SU-DHL-6 (cell line): Measurements from ENCODE around the gene KIF21B.

Source experiments
- H2AFZ ChIP-seq: fragments of 200-600 bp; sonication (generic); 2 replicates; pipeline ENCODE4 v1.6.1; 2014; ENCODE audit warnings: low read depth, mild to moderate bottlenecking, moderate library complexity, mixed read lengths, antibody characterized with exemption, low read length; ENCODE audit not compliant: severe bottlenecking
- H3F3A ChIP-seq: fragments of 200-600 bp; shearing (Covaris generic); 2 replicates; pipeline ENCODE4 v1.6.0; 2016; ENCODE audit warnings: antibody characterized with exemption, mild to moderate bottlenecking; ENCODE audit not compliant: insufficient read depth
- H3K27ac ChIP-seq: fragments of 200-600 bp; sonication (generic); 2 replicates; pipeline ENCODE4 v1.5.1; 2016; ENCODE audit warnings: low read depth, mild to moderate bottlenecking, low read length, moderate library complexity, mixed read lengths
- H3K27me3 ChIP-seq: fragments of 200-600 bp; sonication (generic), shearing (Covaris generic); 2 replicates; pipeline ENCODE4 v1.6.0; 2014; ENCODE audit warnings: mild to moderate bottlenecking, low read length
- H3K36me3 ChIP-seq: fragments of 200-600 bp; sonication (generic); 2 replicates; pipeline ENCODE4 v1.6.1; 2014; ENCODE audit warnings: mild to moderate bottlenecking, low read length, mixed read lengths
- H3K4me2 ChIP-seq: fragments of 300-600, 200-600 bp; shearing (Covaris generic), sonication (generic); 2 replicates; pipeline ENCODE4 v1.6.0; 2014; ENCODE audit warnings: low read length, low read depth, mild to moderate bottlenecking; ENCODE audit not compliant: poor library complexity, severe bottlenecking
- H3K4me3 ChIP-seq: fragments of 200-600 bp; sonication (generic); 2 replicates; pipeline ENCODE4 v1.5.1; 2014; ENCODE audit warnings: antibody characterized with exemption, low read length, mild to moderate bottlenecking, mixed read lengths; ENCODE audit not compliant: insufficient read depth, poor library complexity, severe bottlenecking
- H3K79me2 ChIP-seq: fragments of 200-600 bp; sonication (generic); 2 replicates; pipeline ENCODE4 v1.6.1; 2014; ENCODE audit warnings: mild to moderate bottlenecking, low read length, moderate library complexity; ENCODE audit not compliant: insufficient read depth
- H3K9ac ChIP-seq: fragments of 200-600 bp; sonication (generic); 2 replicates; pipeline ENCODE4 v1.7.0; 2014; ENCODE audit warnings: mild to moderate bottlenecking, low read length
- H3K9me2 ChIP-seq: fragments of 200-600 bp; sonication (generic); replicated peaks from 2 replicates; pipeline ENCODE4 v1.6.1; 2014; ENCODE audit warnings: low read length; ENCODE audit not compliant: insufficient read depth
- H3K9me3 ChIP-seq: fragments of 200-600 bp; sonication (generic); 2 replicates; pipeline ENCODE4 v1.6.1; 2014; ENCODE audit warnings: low read length, mixed read lengths; ENCODE audit not compliant: insufficient read depth
- H4K20me1 ChIP-seq: fragments of 200-600 bp; sonication (generic); 2 replicates; pipeline ENCODE4 v1.6.1; 2014; ENCODE audit warnings: low read depth, mild to moderate bottlenecking, antibody characterized with exemption, low read length, moderate library complexity, mixed read lengths
- CTCF ChIP-seq: fragments of 200-600 bp; sonication (generic); IDR thresholded peaks from one replicate; pipeline ENCODE4 v1.5.1; 2017; ENCODE audit warnings: antibody characterized with exemption, mild to moderate bottlenecking, low read length, moderate library complexity; ENCODE audit not compliant: insufficient read depth, poor library complexity, severe bottlenecking
- EZH2phosphoT487 ChIP-seq: fragments of 200-600 bp; sonication (generic), shearing (Covaris generic); conservative IDR thresholded peaks from 2 replicates; pipeline ENCODE4 v1.6.1; 2018; ENCODE audit warnings: mild to moderate bottlenecking, antibody characterized with exemption, low read length, moderate library complexity, mixed read lengths

KIF21B gene

GRCh38 chr1:200998323-200998722, 25.2 kb downstream of the KIF21B start:
- H3K9me3 ChIP-seq, result no peaks in the 10 kb centered on the region
- no peak overlapping the region for H3K27ac ChIP-seq
- no peaks in the 10 kb centered on the region for H3K79me2 ChIP-seq
- no peak overlapping the region for H2AFZ ChIP-seq
- no peaks in the 10 kb centered on the region for H4K20me1 ChIP-seq
- H3F3A ChIP-seq, result no peaks in the 10 kb centered on the region
- no peak overlapping the region for H3K4me2 ChIP-seq
- TF ChIP-seq EZH2phosphoT487 (no peak), CTCF (no peak)
- no peak overlapping the region for H3K9ac ChIP-seq
- H3K4me3 ChIP-seq, result no peak overlapping the region
- no peaks in the 10 kb centered on the region for H3K27me3 ChIP-seq
- H3K9me2 ChIP-seq, result no peaks in the 10 kb centered on the region
- no peaks in the 10 kb centered on the region for H3K36me3 ChIP-seq

- no peaks in the 10 kb centered on the region for H4K20me1 ChIP-seq
- H3K4me2 ChIP-seq, result no peak overlapping the region
- H3K9ac ChIP-seq, result no peak overlapping the region
- TF ChIP-seq EZH2phosphoT487, result no peak
- no peak for TF ChIP-seq CTCF
- no peaks in the 10 kb centered on the region for H3K79me2 ChIP-seq
- no peaks in the 10 kb centered on the region for H3K9me2 ChIP-seq
- no peaks in the 10 kb centered on the region for H3K36me3 ChIP-seq
- H3K27me3 ChIP-seq, result no peaks in the 10 kb centered on the region
- H3K9me3 ChIP-seq, result no peaks in the 10 kb centered on the region
- no peak overlapping the region for H2AFZ ChIP-seq
- no peak overlapping the region for H3K4me3 ChIP-seq
- H3K27ac ChIP-seq, result no peak overlapping the region
- H3F3A ChIP-seq, result no peaks in the 10 kb centered on the region
Observed at GRCh38 chr1:200992382-200993048, 31.0 kb downstream of the KIF21B start.

- no peak overlapping the region for H3K27ac ChIP-seq
- H2AFZ ChIP-seq, result no peak overlapping the region
- TF ChIP-seq CTCF (no peak), EZH2phosphoT487 (no peak)
- H3K9me2 ChIP-seq, result no peaks in the 10 kb centered on the region
- H3K9ac ChIP-seq, result no peak overlapping the region
- H3K4me2 ChIP-seq, result no peak overlapping the region
- H3K4me3 ChIP-seq, result no peak overlapping the region
- H4K20me1 ChIP-seq, result no peaks in the 10 kb centered on the region
- no peaks in the 10 kb centered on the region for H3K79me2 ChIP-seq
- H3K9me3 ChIP-seq, result no peaks in the 10 kb centered on the region
- no peaks in the 10 kb centered on the region for H3K36me3 ChIP-seq
- no peaks in the 10 kb centered on the region for H3F3A ChIP-seq
- H3K27me3 ChIP-seq, result no peaks in the 10 kb centered on the region
Observed at GRCh38 chr1:200991097-200991614, 32.4 kb downstream of the KIF21B start.
